OCI-LY1 (cell line): ENCODE results near the gene CD2AP.

Experiments
- H2AFZ ChIP-seq: fragments of 200-600 bp; sonication (generic), shearing (Covaris generic); 2 replicates; pipeline ENCODE4 v1.6.0; 2014; ENCODE audit warnings: antibody characterized with exemption, mild to moderate bottlenecking, low read length
- H3F3A ChIP-seq: fragments of 200-600 bp; sonication (generic), shearing (Covaris generic); 2 replicates; pipeline ENCODE4 v1.6.0; 2014; ENCODE audit warnings: mild to moderate bottlenecking, antibody characterized with exemption, low read length, moderate library complexity; ENCODE audit not compliant: insufficient read depth
- H3K27ac ChIP-seq: fragments of 200-600 bp; sonication (generic); 2 replicates; pipeline ENCODE4 v1.5.1; 2014; ENCODE audit warnings: low read length, mixed run types, mild to moderate bottlenecking, low read depth; ENCODE audit not compliant: poor library complexity, severe bottlenecking
- H3K27me3 ChIP-seq: fragments of 200-600 bp; sonication (generic); 2 replicates; pipeline ENCODE4 v1.6.0; 2014; ENCODE audit warnings: antibody characterized with exemption, mild to moderate bottlenecking, low read length, moderate library complexity; ENCODE audit not compliant: insufficient read depth
- H3K36me3 ChIP-seq: fragments of 200-600 bp; sonication (generic); 2 replicates; pipeline ENCODE4 v1.6.1; 2014; ENCODE audit warnings: mild to moderate bottlenecking, antibody characterized with exemption, low read length, moderate library complexity, mixed read lengths; ENCODE audit not compliant: insufficient read depth
- H3K4me1 ChIP-seq: fragments of 200-600 bp; sonication (generic); 2 replicates; pipeline ENCODE4 v1.5.1; 2014; ENCODE audit warnings: mild to moderate bottlenecking, low read length, moderate library complexity; ENCODE audit not compliant: insufficient read depth, severe bottlenecking
- H3K4me2 ChIP-seq: fragments of 200-600 bp; sonication (generic), shearing (Covaris generic); 2 replicates; pipeline ENCODE4 v1.6.1; 2014; ENCODE audit warnings: low read length
- H3K4me3 ChIP-seq: fragments of 200-600 bp; sonication (generic); 2 replicates; pipeline ENCODE4 v1.5.1; 2014; ENCODE audit warnings: low read length, low read depth, mild to moderate bottlenecking, mixed read lengths; ENCODE audit not compliant: poor library complexity, severe bottlenecking
- H3K79me2 ChIP-seq: fragments of 200-600 bp; shearing (Covaris generic); 2 replicates; pipeline ENCODE4 v1.6.1; 2016; ENCODE audit warnings: mixed run types, low read length, mixed read lengths; ENCODE audit not compliant: insufficient read depth
- H3K9ac ChIP-seq: fragments of 200-600 bp; sonication (generic), shearing (Covaris generic); 2 replicates; pipeline ENCODE4 v1.6.1; 2014; ENCODE audit warnings: mild to moderate bottlenecking, low read length, mixed read lengths
- H3K9me2 ChIP-seq: fragments of 200-600 bp; sonication (generic), shearing (Covaris generic); 2 replicates; pipeline ENCODE4 v1.6.1; 2014; ENCODE audit warnings: low read depth, mild to moderate bottlenecking, low read length, mixed read lengths
- H3K9me3 ChIP-seq: fragments of 200-600 bp; shearing (Covaris generic); 2 replicates; pipeline ENCODE4 v1.6.1; 2014; ENCODE audit warnings: low read length, mixed read lengths
- H4K20me1 ChIP-seq: fragments of 200-600 bp; sonication (generic), shearing (Covaris generic); 2 replicates; pipeline ENCODE4 v1.6.0; 2016; ENCODE audit warnings: mild to moderate bottlenecking, low read length; ENCODE audit not compliant: insufficient read depth
- EZH2 ChIP-seq: fragments of 200-600 bp; sonication (generic), shearing (Covaris generic); IDR thresholded peaks from 2 replicates; pipeline ENCODE4 v1.8.0; 2017; ENCODE audit warnings: borderline replicate concordance, mixed run types, mild to moderate bottlenecking, antibody characterized with exemption, low read length, moderate library complexity, mixed read lengths
- TF ChIP-seq, protein P1 (sequence below): fragments of 200-600 bp; sonication (generic), shearing (Covaris generic); IDR thresholded peaks from 2 replicates; pipeline ENCODE4 v1.5.1; 2017; ENCODE audit warnings: mild to moderate bottlenecking, antibody characterized with exemption, low read length, moderate library complexity, mixed read lengths

Gene CD2AP

DNA sequence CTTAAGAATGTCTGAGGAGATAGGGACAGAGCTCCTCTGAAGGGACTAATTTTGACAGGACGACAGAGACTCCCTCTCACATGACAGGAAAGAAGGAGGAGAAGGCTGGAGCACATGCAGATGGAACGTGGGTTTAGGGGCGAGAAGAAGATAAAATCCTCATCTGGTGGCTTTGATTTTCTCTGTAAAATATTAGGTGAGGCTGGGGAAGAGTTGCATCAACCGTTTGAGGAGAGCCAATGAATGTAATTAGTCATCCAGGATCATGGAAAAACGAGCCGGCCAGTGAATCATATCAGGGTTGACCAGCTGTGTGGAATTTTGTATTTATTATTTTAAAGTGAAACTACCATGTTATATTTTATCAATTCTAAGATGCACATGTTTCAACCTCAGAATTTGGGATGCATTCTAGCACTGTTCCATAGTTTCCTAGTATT is 173.9 kb downstream of the CD2AP start:
- H3K79me2 ChIP-seq, result no peaks in the 10 kb centered on the region
- H3F3A ChIP-seq, result no peaks in the 10 kb centered on the region
- H3K9ac ChIP-seq, result no peak overlapping the region
- no peak overlapping the region for H3K27ac ChIP-seq
- no peak overlapping the region for H3K4me2 ChIP-seq
- no peak for TF ChIP-seq EZH2
- TF ChIP-seq, protein P1, sequence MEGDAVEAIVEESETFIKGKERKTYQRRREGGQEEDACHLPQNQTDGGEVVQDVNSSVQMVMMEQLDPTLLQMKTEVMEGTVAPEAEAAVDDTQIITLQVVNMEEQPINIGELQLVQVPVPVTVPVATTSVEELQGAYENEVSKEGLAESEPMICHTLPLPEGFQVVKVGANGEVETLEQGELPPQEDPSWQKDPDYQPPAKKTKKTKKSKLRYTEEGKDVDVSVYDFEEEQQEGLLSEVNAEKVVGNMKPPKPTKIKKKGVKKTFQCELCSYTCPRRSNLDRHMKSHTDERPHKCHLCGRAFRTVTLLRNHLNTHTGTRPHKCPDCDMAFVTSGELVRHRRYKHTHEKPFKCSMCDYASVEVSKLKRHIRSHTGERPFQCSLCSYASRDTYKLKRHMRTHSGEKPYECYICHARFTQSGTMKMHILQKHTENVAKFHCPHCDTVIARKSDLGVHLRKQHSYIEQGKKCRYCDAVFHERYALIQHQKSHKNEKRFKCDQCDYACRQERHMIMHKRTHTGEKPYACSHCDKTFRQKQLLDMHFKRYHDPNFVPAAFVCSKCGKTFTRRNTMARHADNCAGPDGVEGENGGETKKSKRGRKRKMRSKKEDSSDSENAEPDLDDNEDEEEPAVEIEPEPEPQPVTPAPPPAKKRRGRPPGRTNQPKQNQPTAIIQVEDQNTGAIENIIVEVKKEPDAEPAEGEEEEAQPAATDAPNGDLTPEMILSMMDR, result no peak
- no peak overlapping the region for H2AFZ ChIP-seq
- H4K20me1 ChIP-seq, result no peaks in the 10 kb centered on the region
- H3K36me3 ChIP-seq, result no peaks in the 10 kb centered on the region
- H3K27me3 ChIP-seq, result no peaks in the 10 kb centered on the region
- no peaks in the 10 kb centered on the region for H3K9me3 ChIP-seq
- no peaks in the 10 kb centered on the region for H3K4me1 ChIP-seq
- no peaks in the 10 kb centered on the region for H3K9me2 ChIP-seq
- no peak overlapping the region for H3K4me3 ChIP-seq

DNA sequence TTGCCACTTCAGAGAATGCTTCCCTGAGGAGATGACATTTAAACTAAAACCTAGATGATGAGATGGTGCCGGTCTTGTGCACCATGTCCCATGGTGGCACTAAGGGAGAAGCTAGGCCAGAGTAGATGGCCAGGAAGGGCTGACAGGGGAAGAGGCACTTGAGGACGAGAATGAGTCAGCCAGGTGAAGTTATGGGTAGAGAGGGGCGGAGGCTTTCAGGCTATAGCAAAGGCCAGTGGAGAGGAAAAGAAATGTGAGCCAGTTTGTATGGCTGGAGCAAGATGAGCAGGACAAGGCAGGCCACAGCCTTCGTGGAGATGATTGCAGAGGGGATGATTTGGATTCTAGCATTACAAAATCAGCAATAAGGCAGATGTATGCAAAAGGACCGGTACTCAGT is 176.1 kb downstream of the CD2AP start:
- H3K27ac ChIP-seq, result no peak overlapping the region
- no peaks in the 10 kb centered on the region for H3K36me3 ChIP-seq
- H3K4me3 ChIP-seq, result no peak overlapping the region
- no peak for TF ChIP-seq EZH2
- no peaks in the 10 kb centered on the region for H3K4me1 ChIP-seq
- H4K20me1 ChIP-seq, result no peaks in the 10 kb centered on the region
- H3K4me2 ChIP-seq, result no peak overlapping the region
- H3K9me3 ChIP-seq, result no peaks in the 10 kb centered on the region
- no peaks in the 10 kb centered on the region for H3K9me2 ChIP-seq
- no peak overlapping the region for H2AFZ ChIP-seq
- H3K27me3 ChIP-seq, result no peaks in the 10 kb centered on the region
- no peaks in the 10 kb centered on the region for H3K79me2 ChIP-seq
- no peak overlapping the region for H3K9ac ChIP-seq
- H3F3A ChIP-seq, result no peaks in the 10 kb centered on the region

- TF ChIP-seq EZH2, result no peak
- TF ChIP-seq, protein P1, result no peak
- H3K4me1 ChIP-seq, result no peaks in the 10 kb centered on the region
- H3K4me3 ChIP-seq, result no peak overlapping the region
- H3K9me2 ChIP-seq, result no peaks in the 10 kb centered on the region
- no peak overlapping the region for H3K4me2 ChIP-seq
- H3K27me3 ChIP-seq, result no peaks in the 10 kb centered on the region
- no peak overlapping the region for H2AFZ ChIP-seq
- H3K27ac ChIP-seq, result no peak overlapping the region
- no peaks in the 10 kb centered on the region for H4K20me1 ChIP-seq
- no peaks in the 10 kb centered on the region for H3K36me3 ChIP-seq
- no peaks in the 10 kb centered on the region for H3F3A ChIP-seq
- H3K79me2 ChIP-seq, result no peaks in the 10 kb centered on the region
- H3K9ac ChIP-seq, result no peak overlapping the region
- H3K9me3 ChIP-seq, result no peaks in the 10 kb centered on the region
These were observed 176.7 kb downstream of the CD2AP start for GRCh38 chr6:47654255-47654654.
